Inflammatory macrophage (primary cell): ENCODE results near the gene CALML6.
"Not testable (repeated sequence)": the region's sequence is repeated elsewhere in the genome, so short reads cannot be mapped to it uniquely, and the experiment has no call there.

Source experiments
- DNase-seq, 2 donors: peaks; one replicate each; pipeline ENCODE4 v3.0.0-alpha.2; 2020 to 2022
- total RNA-seq, 18 experiments: gene quantifications; one replicate each; lab custom pipeline; 2026; ENCODE audit warnings: mixed read lengths in 6 of 18, inconsistent platforms in 2 of 18; lab: John Stamatoyannopoulos, UW

CALML6 gene, protein sequence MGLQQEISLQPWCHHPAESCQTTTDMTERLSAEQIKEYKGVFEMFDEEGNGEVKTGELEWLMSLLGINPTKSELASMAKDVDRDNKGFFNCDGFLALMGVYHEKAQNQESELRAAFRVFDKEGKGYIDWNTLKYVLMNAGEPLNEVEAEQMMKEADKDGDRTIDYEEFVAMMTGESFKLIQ
- total RNA-seq: 0 to 0.43 (median 0.10) reads per million in 18 experiments

DNA sequence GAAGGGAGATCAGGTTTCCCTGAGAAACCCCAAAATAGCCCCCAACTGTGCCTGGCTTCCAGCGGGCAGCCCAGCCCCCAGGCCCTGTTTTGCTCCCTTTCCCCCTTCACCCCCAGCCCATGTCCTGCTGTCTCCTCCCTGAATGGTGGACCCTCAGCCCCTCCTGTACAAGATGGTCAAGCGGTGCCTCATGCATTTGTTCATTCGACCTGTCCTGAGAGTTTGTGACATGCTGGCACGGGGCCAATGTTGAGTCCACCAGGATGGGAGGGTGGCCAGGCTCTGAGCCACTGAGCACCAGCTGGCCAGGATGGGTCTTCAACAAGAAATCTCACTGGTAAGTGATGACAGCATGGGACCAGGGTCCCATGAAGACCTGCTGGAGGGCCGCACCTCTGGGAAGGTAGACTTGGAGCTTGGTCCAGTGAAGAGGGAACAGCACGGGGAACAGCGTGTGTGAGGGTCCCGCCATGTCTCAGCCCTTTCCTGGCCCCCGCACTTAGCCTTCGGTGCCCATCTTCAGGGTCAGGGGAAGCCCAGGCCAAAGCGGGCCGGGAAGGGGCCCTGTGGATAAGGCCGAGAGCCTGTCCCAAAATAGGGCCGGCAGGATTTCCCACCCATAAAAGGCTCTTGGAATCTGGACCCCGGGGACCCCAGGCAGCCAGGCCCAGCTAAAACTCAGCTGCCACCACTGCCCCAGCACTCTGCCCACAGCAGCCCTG lies at the start of gene CALML6:
Gene CALML6, plus strand, starts transcription at position 290 of the 722 bp plus-strand sequence. Its CDS starts 21 bp downstream, at position 311.
- DNase-seq: no peak

DNA sequence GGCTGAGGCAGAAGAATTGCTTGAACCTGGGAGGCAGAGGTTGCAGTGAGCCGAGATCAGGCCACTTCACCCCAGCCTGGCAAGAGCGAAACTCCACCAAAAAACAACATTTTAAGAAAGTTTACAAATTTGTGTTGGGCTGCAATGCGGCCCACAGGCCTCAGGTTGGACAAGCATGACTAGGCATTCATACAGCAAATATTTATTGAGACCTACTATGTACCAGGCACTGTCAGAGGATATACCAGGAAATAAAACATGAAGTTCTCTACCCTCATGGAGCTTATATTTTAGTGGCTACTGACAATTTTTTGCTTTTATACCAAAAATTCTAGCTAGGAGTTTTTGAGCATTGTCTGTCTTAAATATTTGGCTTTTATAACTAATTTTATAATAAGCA lies 47.9 kb upstream of the CALML6 start:
- DNase-seq: no peak

DNA sequence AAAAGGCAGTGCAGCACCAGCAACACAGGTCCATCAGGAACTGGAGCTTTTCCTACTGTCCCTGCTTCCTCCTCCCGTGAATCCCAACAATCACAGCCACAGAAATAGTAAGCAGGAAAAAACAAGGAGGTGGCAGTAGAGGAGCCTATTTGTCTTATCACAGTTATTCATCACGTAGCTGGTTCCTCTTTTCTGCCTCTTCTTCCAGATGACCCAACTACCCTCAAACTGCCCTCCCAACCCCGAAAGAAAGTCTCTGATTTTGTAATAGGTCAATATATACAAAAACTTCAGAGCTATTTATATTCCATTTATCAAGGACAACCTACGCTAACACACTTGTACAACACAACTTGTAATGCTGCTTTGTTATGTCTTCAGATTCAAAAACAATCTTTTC lies 45.6 kb upstream of the CALML6 start:
- peak; percentile 65 to 81 for DNase-seq

DNA sequence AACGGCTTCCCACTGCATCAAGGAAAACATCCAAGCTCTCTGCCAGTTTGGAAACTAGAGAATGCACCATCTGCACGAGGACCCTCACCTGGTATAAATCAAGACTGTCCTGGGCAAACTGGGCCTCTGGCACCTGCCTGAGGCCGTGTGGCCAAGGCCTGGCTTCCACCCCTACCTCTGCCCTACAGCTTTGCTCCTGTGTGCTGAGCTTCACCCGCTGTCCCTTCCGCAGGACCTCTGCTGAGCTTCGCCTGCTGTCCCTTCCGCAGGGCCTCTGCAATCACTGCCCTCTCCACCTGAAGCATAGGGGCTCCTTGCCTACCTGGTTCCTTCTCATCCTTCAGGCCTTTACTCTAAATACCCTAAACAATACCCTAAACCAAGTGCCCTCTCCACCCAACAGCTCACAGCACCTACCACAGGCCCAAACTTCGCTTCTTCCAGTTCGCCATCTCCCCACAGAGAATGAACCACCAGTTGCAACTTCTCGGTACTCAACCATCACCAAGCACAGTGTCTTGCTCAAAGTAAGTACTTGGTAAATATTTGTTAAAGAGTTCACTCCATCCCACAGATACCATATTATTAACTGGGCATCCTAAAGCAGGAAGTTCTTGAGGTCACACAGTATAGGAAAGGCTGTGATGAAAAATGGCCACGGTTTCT lies 42.6 kb upstream of the CALML6 start:
- no peak for DNase-seq

DNA sequence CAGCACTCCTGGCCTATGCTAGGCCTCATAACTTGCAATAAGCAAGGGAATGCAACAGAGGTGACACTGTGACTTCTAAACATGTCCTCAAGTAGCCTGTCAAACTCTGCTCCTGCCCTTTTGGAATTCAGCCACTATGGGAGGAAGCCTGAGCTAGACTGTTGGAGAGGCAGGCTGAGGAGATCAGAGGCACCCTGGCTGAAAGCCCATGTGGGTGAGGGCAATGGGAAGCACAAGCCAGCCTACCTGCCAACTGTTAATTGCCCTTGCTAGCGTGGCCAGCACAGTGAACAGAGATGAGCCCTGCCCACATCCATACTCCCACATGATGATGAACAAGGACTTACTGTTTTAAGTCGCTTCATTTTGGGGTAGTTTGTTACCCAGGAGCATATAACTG lies 41.9 kb upstream of the CALML6 start:
- DNase-seq: no peak

DNA sequence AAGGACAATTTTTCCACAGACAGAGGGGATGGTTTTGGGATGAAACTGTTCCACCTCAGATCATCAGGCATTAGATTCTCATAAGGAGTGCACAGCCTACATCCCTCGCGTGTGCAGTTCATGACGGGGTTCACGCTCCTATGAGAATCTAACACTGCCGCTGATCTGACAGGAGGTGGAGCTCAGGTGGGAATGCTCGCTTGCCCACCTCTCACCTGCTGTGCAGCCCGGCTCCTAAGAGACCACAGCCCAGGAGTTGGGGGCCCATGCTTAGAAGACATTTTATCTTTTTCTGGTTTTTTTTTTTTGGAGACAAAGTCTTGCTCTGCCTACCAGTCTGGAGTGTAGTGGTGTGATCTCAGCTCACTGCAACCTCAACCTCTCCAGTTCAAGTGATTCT lies 40.2 kb upstream of the CALML6 start:
- no peak for DNase-seq

DNA sequence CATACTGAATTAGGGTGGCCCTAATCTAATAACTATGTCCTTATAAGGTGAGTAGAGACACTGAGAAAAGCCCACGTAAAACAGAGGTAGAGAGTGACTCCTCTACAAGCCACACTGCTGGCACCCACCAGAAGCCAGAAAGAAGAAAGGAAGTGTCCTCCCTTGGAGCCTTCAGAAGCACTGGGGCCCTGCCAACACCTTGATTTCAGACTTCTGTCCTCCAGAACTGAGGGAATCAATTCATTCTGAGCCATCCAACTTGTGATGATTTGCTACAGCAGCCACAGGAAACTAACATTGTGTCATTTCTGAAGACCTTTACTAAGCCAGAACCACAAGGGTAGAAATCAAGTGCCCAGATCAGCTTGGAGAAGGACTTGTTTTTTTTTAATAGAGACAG lies 39.1 kb upstream of the CALML6 start:
- no peak for DNase-seq

DNA sequence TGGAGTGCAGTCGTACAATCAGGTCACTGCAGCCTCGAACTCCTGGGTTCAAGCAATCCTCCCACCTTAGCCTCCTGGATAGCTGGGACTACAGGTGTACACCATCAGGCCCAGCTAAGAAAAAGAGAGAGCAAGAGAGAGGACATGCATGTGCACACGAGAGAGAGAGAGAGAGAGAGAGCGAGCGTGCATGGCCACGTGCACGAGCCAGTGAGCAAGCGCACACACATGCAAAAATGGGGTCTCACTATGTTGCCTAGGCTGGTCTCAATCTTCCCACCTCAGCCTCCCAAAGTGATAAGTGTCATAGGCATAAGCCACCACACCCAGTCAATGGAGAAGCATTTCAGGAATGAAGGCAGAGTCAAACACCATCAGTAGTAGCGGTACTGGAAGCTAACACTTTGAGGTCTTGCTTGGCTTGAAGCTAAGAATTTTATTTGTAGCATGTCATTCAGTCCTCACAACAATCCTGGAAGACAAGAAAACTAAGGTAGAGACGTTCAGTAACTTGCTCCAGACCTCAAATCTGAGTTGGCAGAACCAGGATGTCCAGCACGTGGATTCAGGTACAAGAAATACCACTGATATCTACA lies 38.6 kb upstream of the CALML6 start:
- no peak for DNase-seq

DNA sequence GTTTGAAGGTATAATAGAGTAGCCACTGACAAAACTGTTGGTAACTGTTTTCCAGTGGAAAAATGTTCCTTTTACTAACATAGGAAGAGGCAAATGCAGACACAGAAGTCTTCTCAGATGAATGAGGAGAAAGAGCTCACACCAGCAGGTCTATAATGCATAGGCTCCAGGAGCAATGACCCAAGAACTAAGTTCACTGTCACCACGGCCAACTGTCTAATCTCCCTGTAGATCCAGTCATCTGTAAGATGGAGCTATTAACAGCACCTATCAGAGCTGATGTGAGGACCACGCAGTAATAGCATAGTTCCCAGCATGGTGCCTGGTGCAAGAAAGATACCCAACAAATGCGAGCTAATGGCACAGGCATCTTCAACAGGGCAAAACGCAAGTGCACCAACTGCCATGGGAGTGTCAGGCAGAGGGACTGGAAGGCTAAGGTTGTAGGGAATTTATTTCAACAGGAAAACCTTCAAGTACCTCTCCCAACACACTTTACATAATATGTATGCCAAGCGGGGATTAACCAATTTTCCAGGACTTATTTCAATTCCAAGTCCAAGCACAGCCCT lies 37.1 kb upstream of the CALML6 start:
- DNase-seq: no peak

DNA sequence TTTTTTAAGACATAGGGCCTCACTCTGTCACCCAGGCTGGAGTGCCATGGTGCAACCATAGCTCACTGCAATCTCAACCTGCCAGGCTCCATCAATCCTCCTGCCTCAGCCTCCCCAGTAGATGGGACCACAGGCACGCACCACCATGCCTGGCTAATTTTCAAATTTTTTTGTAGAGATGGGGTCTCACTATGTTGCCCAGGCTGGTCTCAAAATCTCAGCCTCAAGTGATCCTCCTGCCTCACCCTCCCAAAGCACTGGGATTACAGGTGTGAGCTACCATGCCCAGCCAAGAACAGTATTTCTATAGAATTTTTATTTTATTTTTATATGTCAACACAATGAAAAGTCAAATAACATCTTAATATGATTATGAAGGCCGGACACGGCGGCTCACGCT lies 35.1 kb upstream of the CALML6 start:
- DNase-seq: no peak

DNA sequence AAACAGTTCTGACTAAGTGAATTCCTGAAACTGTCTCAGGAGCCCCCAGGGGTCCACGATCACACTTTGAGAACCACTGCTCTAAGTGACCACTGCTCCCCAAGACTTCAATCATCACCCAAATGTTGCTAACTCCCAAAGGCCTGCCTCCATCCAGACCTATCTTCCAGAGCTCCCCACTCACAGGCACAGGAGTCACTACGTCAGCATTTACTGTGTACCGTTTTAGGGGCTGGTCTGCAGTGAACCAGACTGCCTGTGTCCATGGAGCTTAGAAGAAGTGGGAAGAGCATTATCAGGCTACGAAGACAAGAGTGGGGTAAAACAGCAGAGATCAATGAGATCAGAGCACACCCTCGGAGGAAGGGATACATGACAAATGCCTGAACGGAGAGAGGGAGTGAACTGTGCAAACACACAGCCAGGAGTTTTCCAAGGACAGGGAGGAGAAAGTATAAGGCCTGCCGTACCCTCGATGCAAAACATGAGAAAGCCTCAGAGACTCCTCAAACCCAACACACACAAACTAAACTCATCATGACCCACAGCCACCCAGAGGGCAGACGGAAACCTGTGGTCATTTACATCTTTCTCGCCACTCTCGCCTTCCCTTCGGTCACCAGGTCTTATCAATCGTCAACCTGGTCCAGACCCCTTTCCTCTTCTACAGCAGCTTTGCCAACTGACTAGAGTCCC lies 34.3 kb upstream of the CALML6 start:
- no peak for DNase-seq

DNA sequence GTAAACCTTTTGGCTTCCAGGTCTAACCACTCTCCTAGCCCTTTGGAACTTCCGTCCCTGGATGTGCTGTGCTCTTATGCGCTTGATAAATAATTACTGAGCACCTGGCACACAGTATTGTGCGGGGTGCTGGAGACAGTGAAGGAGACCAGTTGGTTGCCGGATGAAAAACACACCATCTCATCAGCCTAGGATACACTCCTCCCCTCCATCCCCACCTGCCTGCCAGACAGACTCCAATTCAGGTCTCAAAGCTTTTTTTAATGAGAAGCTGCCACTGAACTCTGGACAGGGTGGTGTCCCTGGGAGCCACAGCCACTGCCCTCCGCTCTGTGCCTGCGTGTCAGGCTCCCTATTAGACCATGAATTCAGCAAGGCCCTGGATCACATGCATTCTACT lies 33.3 kb upstream of the CALML6 start:
- DNase-seq: no peak

DNA sequence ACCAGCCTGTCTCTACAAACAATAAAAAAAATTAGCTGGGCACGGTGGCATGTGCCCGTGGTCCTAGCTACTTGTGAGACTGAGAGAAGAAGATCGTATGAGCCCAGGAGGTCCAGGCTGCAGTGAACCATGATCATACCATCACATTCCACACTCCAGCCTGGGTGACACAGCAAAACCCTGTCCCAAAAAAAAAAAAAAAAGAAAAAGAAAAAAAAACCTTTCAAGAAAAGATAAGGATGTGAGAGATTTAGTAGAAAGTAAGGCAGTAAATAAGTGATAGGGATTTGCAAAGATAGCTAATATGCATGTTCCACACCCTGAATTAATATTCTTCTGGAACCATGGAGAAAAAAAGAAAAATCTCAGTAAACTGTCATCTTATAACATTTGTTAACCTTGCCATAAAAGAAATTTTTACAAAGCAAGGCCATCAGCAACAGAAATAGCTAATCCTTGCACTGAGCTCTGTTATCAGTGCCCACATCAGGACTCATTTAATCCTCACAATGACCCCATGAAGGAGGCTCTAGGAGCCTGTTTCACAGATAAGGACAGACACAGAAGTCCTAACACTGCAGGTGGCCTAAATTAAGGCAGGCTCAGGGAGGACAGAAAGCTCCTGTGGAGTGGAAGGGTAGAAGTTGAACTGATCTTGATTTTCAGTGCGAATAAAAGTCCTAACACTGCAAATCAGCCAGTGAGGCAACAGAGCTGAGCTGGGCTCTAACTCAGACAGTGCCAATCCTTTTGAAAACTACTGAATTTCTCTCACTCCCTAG lies 31.8 kb upstream of the CALML6 start:
- DNase-seq: no peak

DNA sequence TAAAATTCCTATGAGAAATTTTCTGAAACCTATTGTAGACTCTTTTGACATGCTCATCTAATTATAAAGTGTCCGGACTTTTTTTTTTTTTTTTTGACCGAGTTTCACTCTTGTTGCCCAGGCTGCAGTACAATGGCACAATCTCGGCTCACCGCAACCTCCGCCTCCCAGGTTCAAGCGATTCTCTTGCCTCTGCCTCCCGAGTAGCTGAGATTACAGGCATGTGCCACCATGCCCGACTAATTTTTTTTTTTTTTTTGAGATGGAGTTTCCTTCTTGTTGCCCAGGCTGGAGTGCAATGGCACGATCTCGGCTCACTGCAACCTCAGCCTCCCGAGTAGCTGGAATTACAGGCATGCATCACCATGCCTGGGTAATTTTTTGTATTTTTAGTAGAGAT lies 31.2 kb upstream of the CALML6 start:
- DNase-seq: not testable (repeated sequence)

DNA sequence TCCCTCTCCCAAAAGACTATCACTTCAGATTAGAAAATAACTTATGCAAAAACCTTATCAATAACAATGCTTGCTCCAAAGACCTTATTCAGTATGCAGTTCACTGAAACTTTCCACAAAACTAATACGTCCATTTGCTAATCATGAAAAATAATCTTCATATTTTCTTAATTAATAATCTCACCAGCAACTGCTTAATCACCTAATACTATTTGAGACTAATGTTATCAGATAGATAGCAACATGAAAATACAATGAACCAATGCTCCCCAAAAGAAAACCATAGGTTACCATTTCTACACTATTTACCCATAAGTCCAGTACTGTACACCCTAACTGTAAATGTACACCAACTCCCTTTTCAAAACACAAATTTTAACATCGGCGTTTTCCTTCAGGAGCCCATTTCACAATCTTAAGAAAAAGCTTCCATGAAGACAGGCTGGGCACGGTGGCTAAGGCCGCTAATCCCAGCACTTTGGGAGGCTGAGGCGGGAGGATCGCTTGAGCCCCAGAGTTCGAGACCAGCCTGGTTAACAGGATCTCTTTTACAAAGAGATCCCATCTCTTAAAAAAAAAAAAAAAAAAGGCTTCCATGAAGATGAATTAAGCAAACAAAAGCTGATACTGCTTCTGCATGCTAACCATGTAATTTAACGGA lies 25.8 kb upstream of the CALML6 start:
- DNase-seq: peak; percentile 14 to 16

DNA sequence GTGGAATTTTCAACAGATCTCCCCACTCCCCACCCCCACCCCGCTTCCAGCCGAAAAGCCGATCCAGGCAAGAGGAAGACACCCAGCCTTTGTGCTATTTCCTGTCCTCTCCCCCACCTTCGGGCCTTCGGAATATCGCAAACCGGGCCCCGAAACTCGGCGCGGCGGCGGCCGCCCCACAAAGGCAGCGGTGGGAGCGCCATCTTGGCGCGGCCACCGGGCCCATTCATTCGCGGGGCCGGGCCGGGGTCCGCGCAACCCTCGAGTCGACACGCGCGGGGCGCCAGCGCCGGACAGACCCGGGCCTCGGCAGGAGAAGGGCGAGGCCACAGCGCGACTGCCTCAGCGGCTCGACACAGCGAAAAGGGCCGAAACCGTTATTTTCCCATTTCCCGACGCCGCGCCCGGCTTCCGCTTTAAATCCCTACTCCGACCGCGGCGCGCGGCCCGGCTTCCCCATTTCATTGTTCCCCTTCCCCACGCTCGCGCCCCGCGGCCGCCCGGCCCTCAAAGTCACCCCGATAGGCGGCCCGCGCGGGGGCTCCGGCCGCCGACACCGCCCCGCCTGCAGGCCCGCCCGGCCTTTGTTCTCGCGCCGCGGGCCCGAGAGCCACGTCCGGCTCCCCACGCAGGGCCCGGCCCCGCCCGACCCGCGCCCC lies 25.1 kb upstream of the CALML6 start:
- peak; percentile 88 to 93 for DNase-seq

DNA sequence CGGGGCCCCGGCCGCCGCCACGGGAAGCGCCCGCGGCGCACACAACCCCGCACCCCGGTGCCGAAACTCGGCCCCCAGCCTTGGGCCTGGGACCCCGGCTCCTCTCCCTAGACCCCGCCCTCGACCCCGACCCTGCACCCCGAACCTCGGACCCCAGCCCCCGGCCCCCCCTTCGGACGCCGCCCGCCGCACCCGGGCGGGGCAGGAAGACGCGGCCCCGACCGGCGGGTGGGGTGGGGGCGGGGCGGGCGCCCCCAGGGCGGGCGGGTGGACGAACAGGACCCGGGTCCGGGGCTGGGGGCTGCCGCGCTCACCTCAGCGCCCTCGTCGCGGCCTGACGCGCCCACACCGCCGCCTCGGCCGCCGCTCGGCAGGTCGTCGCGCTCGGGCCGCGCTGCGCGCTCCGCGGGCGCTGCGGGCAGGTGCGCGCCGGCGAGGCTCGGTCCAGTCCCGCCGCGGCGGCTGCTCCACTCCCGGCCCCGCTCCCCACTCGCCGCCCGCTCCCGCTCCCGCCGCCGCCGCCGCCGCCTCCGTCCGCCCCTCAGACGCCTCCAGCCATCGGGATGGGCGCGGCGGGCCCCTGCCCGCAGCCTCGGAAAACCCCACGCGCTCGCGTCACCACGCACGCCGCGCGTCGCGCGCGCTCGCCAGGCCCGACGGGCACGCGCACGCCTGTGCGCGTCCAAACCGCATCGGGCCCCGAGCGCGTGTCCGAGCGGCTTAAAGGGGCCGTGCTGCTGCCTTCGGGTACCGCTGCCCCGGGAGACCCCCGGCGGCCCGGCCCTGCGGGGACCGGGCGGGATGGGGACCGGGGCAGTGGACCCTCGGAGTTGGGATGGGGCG lies 24.3 kb upstream of the CALML6 start, which contains the start of gene GNB1:
Gene GNB1, minus strand, starts transcription at position 582 of the 843 bp plus-strand sequence. CDS start 65,634 bp downstream, outside the sequence.
- peak; percentile 90 to 93 for DNase-seq

DNA sequence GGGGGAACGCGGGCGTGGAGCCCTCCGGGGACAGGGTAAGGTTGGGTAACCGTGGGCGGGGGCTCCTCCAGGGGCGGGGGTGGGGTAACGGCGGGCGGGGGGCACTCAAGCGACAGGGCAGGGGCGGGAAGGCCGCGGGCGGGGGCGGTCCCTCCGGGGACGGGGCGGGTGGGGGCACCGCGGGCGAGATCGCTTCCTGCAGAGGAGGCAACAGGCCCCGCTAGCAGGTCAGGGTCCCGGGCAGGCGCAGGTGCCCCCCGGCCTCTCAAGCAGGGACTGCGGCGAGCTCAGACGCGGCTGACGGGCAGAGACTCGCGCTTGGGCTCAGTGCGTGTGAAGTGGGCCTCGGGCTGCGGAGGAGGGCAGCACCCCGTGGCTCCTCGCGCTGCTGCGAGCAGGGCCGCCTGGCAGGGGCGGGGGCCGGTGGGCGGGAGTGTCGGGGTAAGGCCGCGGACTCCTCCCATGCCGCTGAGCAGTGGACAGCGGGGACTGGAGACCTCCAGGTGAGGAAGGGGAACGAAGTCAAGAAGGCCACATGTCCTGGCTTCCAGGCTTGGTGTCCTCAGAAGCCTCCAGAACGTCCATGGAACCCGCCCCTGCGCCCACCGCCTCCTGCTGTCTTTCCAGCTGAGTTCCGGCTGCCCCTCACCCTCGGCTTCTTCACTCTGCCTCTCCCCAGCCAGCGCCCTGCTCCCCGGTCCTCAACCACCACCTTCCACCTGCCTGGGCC lies 23.5 kb upstream of the CALML6 start:
- peak; percentile 41 to 78 for DNase-seq
